Gastrocnemius medialis (tissue), 4 donors: Measurements from ENCODE around the gene SCO2. TPM values are rescaled to one million over a fixed set of nuclear protein-coding genes. Genes with fewer than 3 reads are reported as not detected.

ENCODE experiments used
- ATAC-seq, 2 donors: fragments of 150-250 bp; one replicate each; pipeline ENCODE4 v1.9.1; 2016
- DNase-seq, 2 donors: peaks; one replicate each; pipeline ENCODE4 v3.0.0-alpha.2; 2019
- H3K27ac ChIP-seq, 4 donors: fragments of 200-600 bp; sonication (generic); 1 replicate in 1 of 4; 2 replicates in 3 of 4; pipeline ENCODE4 v1.5.1; 2016 to 2018; ENCODE audit warnings: mild to moderate bottlenecking in 2 of 4, moderate library complexity in 1 of 4
- H3K27me3 ChIP-seq, 3 donors: fragments of 200-600 bp; sonication (generic) in 2 of 3; 1 replicate in 1 of 3; 2 replicates in 2 of 3; pipeline versions ENCODE4 v1.5.1 to v1.6.0; 2016 to 2019; ENCODE audit warnings: mild to moderate bottlenecking in 1 of 3, moderate library complexity in 1 of 3
- H3K36me3 ChIP-seq, 2 donors: fragments of 200-600 bp; sonication (generic) in 1 of 2; one replicate each; pipeline ENCODE4 v1.5.1; 2017 to 2018
- H3K4me1 ChIP-seq, 2 donors: fragments of 200-600 bp; sonication (generic) in 1 of 2; one replicate each; pipeline ENCODE4 v1.5.1; 2016 to 2017; ENCODE audit warnings: mild to moderate bottlenecking in 2 of 2
- H3K4me3 ChIP-seq, 4 donors: fragments of 200-600 bp; sonication (generic) in 3 of 4; 1 replicate in 1 of 4; 2 replicates in 3 of 4; pipeline ENCODE4 v1.5.1; 2016 to 2019; ENCODE audit warnings: mild to moderate bottlenecking in 2 of 4
- H3K9me3 ChIP-seq, 3 donors: fragments of 200-600 bp; sonication (generic) in 2 of 3; 1 replicate in 1 of 3; 2 replicates in 2 of 3; pipeline ENCODE4 v1.5.1; 2016 to 2019
- POLR2A ChIP-seq, 2 donors: fragments of 450-650 bp; IDR thresholded peaks; one replicate each; pipeline ENCODE4 v1.6.1; 2017; ENCODE audit warnings: antibody characterized with exemption in 2 of 2, mild to moderate bottlenecking in 2 of 2, moderate library complexity in 2 of 2
- in situ Hi-C, 4 donors: fragments of 200-750 bp; cut with MboI; loops; one replicate each; pipeline versions ENCODE4 v1.15.0 to v1.8.0; 2017; ENCODE audit warnings: low sequenced_read_pairs in 4 of 4
- intact Hi-C: fragments of 100-400 bp; cut with DNase I; formaldehyde crosslinking; loops from one replicate; pipeline ENCODE4 v1.15.1; 2023; ENCODE audit warnings: low total_unique reads
- total RNA-seq, 4 donors: library from RNA; depleted of rRNA; stranded (reverse); fragments of >200 nt; gene quantifications; one replicate each; pipeline versions ENCODE4 v1.1.0 to v1.2.3, GENCODE V29; 2016
- TF ChIP-seq, protein P1 (sequence below), 5 experiments: fragments of 450-650 bp in 3 of 5; fragments of 200-600 bp in 2 of 5; sonication (generic) in 2 of 5; IDR thresholded peaks in 4 of 5; conservative IDR thresholded peaks in 1 of 5; 1 replicate in 4 of 5; 2 replicates in 1 of 5; pipeline ENCODE4 v1.5.1; 2016 to 2019; ENCODE audit warnings: antibody characterized with exemption in 5 of 5, mild to moderate bottlenecking in 3 of 5, moderate library complexity in 3 of 5

Gene SCO2
- total RNA-seq, 4 donors from 2014 or later = 1.0 to 2.3 TPM; not detected in 2

DNA sequence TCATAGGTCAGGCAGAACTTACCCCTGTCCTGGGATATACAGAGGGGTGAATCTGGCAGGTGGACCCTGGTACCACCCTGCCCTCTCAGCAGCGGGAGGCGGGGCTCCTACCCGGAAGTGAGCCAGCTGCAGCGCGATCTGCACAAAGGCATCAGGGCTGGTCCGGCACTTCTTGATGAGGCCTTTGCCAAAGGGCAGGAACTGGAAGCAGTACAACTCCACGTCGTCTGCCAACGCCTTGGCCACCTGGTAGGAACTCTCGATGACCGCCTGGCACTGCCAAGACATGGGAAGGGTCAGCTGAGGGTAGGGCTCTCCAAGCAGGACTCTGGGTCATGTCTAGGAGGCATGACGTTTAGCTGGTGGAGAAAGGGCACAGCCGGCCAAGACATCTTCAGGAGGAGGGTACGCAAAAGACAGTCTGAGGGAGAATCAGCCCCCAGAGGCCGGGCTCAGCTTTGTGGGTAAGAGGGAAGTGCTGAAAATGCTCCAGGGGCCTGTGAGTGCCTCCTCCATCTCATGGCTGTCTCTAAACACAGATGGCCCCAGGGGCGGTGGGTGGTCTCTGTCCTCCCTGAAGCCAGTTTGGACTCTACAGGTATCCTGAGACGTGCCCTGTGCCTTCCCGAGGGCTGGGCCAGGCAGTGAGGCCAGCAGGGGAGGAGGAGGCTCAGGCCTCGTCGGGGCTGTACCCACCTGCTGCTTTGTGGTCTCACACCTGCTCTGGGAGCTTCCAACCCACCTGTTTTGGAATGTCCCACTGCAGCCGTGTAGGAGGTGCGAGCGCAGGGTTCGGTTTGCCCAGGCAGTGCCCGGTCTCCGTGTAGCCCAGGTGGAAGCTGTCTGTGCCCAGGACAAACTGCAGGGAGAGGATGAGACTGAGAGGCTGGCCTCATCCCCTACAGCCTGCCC lies 46.1 kb upstream of the SCO2 start:
- peaks cover 0 to 75% of the 10 kb centered on the region in 2 donors for H3K36me3 ChIP-seq

DNA sequence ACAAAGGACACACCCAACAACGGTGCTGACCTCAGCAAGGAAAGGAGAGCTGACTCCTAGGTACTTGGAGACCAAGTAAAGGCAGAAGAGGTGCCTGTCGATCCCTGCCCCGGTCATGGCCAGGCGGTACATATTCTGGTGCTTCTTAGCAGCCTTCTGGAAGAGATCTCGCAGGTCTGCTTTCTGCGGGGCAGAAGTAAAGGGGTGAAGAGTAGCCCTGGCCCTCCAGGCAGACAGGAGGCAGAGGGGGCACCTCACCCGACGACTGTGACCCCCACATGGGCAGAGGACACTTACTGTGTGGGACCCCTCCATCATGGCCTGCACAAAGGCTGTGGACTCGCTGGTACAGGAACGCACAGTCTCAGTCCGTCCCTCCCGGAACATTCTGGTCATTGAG lies 45.5 kb upstream of the SCO2 start:
- DNase-seq (no peak), ATAC-seq (no peak)
- intact Hi-C loops (no loop called here), in situ Hi-C loops (no loop called here)
- Histone ChIP-seq H3K27ac (peak overlapping the region in 1 of 4 donors; percentile 42), H3K36me3 (peaks cover 0 to 75% of the 10 kb centered on the region in 2 donors), H3K27me3 (no peaks in the 10 kb centered on the region), H3K4me1 (peaks cover 0 to 5% of the 10 kb centered on the region in 2 donors), H3K4me3 (no peak overlapping the region), H3K9me3 (no peaks in the 10 kb centered on the region)
- no peak for TF ChIP-seq POLR2A (IDR thresholded peaks at IDR 0.05)
- TF ChIP-seq, protein P1, sequence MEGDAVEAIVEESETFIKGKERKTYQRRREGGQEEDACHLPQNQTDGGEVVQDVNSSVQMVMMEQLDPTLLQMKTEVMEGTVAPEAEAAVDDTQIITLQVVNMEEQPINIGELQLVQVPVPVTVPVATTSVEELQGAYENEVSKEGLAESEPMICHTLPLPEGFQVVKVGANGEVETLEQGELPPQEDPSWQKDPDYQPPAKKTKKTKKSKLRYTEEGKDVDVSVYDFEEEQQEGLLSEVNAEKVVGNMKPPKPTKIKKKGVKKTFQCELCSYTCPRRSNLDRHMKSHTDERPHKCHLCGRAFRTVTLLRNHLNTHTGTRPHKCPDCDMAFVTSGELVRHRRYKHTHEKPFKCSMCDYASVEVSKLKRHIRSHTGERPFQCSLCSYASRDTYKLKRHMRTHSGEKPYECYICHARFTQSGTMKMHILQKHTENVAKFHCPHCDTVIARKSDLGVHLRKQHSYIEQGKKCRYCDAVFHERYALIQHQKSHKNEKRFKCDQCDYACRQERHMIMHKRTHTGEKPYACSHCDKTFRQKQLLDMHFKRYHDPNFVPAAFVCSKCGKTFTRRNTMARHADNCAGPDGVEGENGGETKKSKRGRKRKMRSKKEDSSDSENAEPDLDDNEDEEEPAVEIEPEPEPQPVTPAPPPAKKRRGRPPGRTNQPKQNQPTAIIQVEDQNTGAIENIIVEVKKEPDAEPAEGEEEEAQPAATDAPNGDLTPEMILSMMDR (IDR thresholded peaks at IDR 0.05 in 4 of 5, conservative IDR thresholded peaks at IDR 0.05 in 1 of 5) = no peak

More for the DNA sequence above, 46.1 kb upstream of the SCO2 start:
- no peak overlapping the region for H3K4me3 ChIP-seq
- TF ChIP-seq, protein P1 (IDR thresholded peaks at IDR 0.05 in 4 of 5, conservative IDR thresholded peaks at IDR 0.05 in 1 of 5) = no peak
- ATAC-seq = peak; percentile 87 to 89
- H3K9me3 ChIP-seq = no peaks in the 10 kb centered on the region
- in situ Hi-C loops (no loop called here), intact Hi-C loops (no loop called here)
- no peaks in the 10 kb centered on the region for H3K27me3 ChIP-seq
- H3K27ac ChIP-seq = peak overlapping the region in 2 of 4 donors; percentile 60 to 65
- peak; percentile 77 to 89 for DNase-seq
- peaks cover 0 to 8% of the 10 kb centered on the region in 2 donors for H3K4me1 ChIP-seq

DNA sequence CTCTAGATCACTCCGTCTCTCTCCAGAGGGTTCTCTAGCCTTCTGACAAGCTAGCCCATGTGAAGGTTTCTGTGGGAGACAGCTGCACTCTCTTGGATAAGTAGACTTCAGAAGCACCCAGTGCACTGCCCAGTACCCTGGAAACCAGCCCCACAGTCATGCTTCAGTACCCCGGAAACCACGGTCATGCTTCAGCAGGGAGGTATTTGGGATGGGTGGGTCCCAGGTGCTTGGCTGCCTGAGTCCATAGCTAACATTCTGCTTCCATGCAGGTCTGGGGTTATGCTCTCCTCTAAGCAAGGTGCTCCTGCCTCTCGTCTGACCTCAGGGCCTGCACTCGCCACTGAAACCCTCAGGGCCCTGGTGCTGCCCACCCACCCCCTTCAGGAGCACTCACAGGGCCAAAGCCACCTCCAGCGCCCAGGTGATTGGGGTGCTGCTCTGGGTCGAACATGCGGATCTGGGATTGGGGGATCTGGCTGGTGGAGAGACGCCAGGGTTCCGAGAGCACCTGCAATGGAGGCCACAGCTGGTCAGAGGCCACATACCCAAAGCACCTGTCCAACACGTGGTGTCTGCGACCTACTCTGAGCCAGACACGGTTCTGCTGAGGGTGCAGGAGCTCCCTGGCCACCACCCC lies 44.6 kb upstream of the SCO2 start:
- no peaks in the 10 kb centered on the region for H3K9me3 ChIP-seq
- DNase-seq = no peak
- intact Hi-C loops = no loop called here

DNA sequence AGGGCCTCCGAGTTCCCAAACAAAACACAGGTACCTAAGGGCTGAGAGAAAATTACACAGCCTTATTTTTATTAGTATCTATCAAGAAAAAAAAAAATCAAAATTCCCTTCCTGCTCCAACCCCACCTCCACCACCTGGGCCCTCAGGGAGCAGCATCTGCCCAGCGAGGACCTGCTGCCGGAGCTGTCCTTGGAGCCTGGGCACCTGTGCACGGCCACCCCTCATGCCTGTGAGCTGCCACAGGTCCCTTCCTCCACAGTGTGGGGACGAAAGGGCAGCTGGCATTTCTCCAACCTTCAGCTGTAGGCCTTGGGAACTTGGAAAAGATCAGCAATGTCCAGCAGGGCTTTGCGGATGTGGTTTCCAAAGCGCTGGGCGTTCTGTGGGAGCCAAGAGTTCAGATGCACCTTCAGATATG lies 43.7 kb upstream of the SCO2 start:
- Histone ChIP-seq H3K9me3 (no peaks in the 10 kb centered on the region), H3K4me1 (peaks cover 0 to 5% of the 10 kb centered on the region in 2 donors), H3K4me3 (no peak overlapping the region), H3K27ac (no peak overlapping the region), H3K27me3 (no peaks in the 10 kb centered on the region), H3K36me3 (peaks cover 0 to 68% of the 10 kb centered on the region in 2 donors)
- no peak for TF ChIP-seq POLR2A (IDR thresholded peaks at IDR 0.05)
- TF ChIP-seq, protein P1 (IDR thresholded peaks at IDR 0.05 in 4 of 5, conservative IDR thresholded peaks at IDR 0.05 in 1 of 5) = no peak
- DNase-seq (no peak), ATAC-seq (no peak)
- in situ Hi-C loops (no loop called here), intact Hi-C loops (no loop called here)

More for the DNA sequence above, 44.6 kb upstream of the SCO2 start:
- in situ Hi-C loops = no loop called here
- Histone ChIP-seq H3K4me3 (no peak overlapping the region), H3K4me1 (peaks cover 0 to 5% of the 10 kb centered on the region in 2 donors), H3K36me3 (peaks cover 0 to 75% of the 10 kb centered on the region in 2 donors), H3K27ac (peak overlapping the region in 1 of 4 donors; percentile 42), H3K27me3 (no peaks in the 10 kb centered on the region)
- ATAC-seq = no peak
- TF ChIP-seq, protein P1 (IDR thresholded peaks at IDR 0.05 in 4 of 5, conservative IDR thresholded peaks at IDR 0.05 in 1 of 5) = no peak
- no peak for TF ChIP-seq POLR2A (IDR thresholded peaks at IDR 0.05)
